Thoracic aorta (tissue), 2 donors: Measurements from ENCODE around the gene LPCAT4. TPM values are rescaled to one million over a fixed set of nuclear protein-coding genes. Genes with fewer than 3 reads are reported as not detected.

Source experiments
- ATAC-seq: fragments of 150-250 bp; one replicate; pipeline ENCODE4 v1.8.0; 2017; ENCODE audit warnings: low read depth; ENCODE audit not compliant: insufficient number of reproducible peaks, low FRiP score
- DNase-seq: peaks from one replicate; pipeline ENCODE4 v3.0.0-alpha.2; 2020; ENCODE audit warnings: low spot score
- H3K27ac ChIP-seq, 2 donors: fragments of 200-600 bp; sonication (generic); 1 replicate in 1 of 2; 2 replicates in 1 of 2; pipeline ENCODE4 v1.5.1; 2016; ENCODE audit warnings: mild to moderate bottlenecking in 2 of 2, moderate library complexity in 2 of 2
- H3K27me3 ChIP-seq: fragments of 200-600 bp; sonication (generic); replicated peaks from 2 replicates; pipeline ENCODE4 v1.6.0; 2016; ENCODE audit warnings: mild to moderate bottlenecking; ENCODE audit not compliant: insufficient read depth
- H3K36me3 ChIP-seq: fragments of 200-600 bp; sonication (generic); one replicate; pipeline ENCODE4 v1.5.1; 2016
- H3K4me1 ChIP-seq, 2 donors: fragments of 200-600 bp; sonication (generic); 1 replicate in 1 of 2; 2 replicates in 1 of 2; pipeline versions ENCODE4 v1.5.1 to v1.6.0; 2016; ENCODE audit warnings: low read depth in 2 of 2, mild to moderate bottlenecking in 1 of 2; ENCODE audit not compliant: control insufficient read depth in 1 of 2
- H3K4me3 ChIP-seq: fragments of 200-600 bp; sonication (generic); 2 replicates; pipeline ENCODE4 v1.5.1; 2016; ENCODE audit warnings: mild to moderate bottlenecking
- H3K9me3 ChIP-seq: fragments of 200-600 bp; sonication (generic); 2 replicates; pipeline ENCODE4 v1.5.1; 2016
- CTCF ChIP-seq: fragments of 200-600 bp; sonication (generic); IDR thresholded peaks from one replicate; pipeline ENCODE4 v1.5.1; 2019; ENCODE audit warnings: antibody characterized with exemption
- total RNA-seq, 2 donors: library from RNA; depleted of rRNA; stranded (reverse); fragments of >200 nt; gene quantifications; one replicate each; pipeline versions ENCODE4 v1.1.0 to v1.2.3, GENCODE V29; 2016

LPCAT4 gene
- total RNA-seq, 2 donors from 2014 or later, result 13.1 to 20.0 TPM

GRCh38 chr15:34361278-34361677, 5.7 kb downstream of the LPCAT4 start:
- Histone ChIP-seq H3K9me3 (no peaks in the 10 kb centered on the region), H3K36me3 (peaks cover 20% of the 10 kb centered on the region), H3K4me1 (peaks cover 7 to 12% of the 10 kb centered on the region in 2 donors), H3K27ac (no peak overlapping the region), H3K27me3 (no peaks in the 10 kb centered on the region), H3K4me3 (no peak overlapping the region)
- no peak for ATAC-seq
- DNase-seq, result no peak
- TF ChIP-seq CTCF, result no peak

- H3K36me3 ChIP-seq, result peaks cover 20% of the 10 kb centered on the region
- H3K4me3 ChIP-seq, result no peak overlapping the region
- no peaks in the 10 kb centered on the region for H3K27me3 ChIP-seq
- ATAC-seq (no peak), DNase-seq (no peak)
- H3K27ac ChIP-seq, result no peak overlapping the region
- H3K9me3 ChIP-seq, result no peaks in the 10 kb centered on the region
- TF ChIP-seq CTCF, result no peak
- peaks cover 0 to 2% of the 10 kb centered on the region in 2 donors for H3K4me1 ChIP-seq
Observed at GRCh38 chr15:34360298-34360697, 6.7 kb downstream of the LPCAT4 start.

GRCh38 chr15:34359416-34359815, 7.6 kb downstream of the LPCAT4 start:
- no peaks in the 10 kb centered on the region for H3K27me3 ChIP-seq
- ATAC-seq, result no peak

GRCh38 chr15:34358948-34359347, 8.0 kb downstream of the LPCAT4 start:
- Histone ChIP-seq H3K4me1 (no peaks in the 10 kb centered on the region), H3K4me3 (no peak overlapping the region), H3K27me3 (no peaks in the 10 kb centered on the region), H3K36me3 (peaks cover 20% of the 10 kb centered on the region), H3K9me3 (no peaks in the 10 kb centered on the region), H3K27ac (no peak overlapping the region)
- DNase-seq (no peak), ATAC-seq (no peak)
- no peak for TF ChIP-seq CTCF

More at GRCh38 chr15:34359416-34359815, 7.6 kb downstream of the LPCAT4 start:
- no peak for DNase-seq
- H3K36me3 ChIP-seq, result peaks cover 20% of the 10 kb centered on the region
- no peak overlapping the region for H3K4me3 ChIP-seq
- no peak overlapping the region for H3K27ac ChIP-seq
- no peaks in the 10 kb centered on the region for H3K9me3 ChIP-seq
- H3K4me1 ChIP-seq, result no peaks in the 10 kb centered on the region
- no peak for TF ChIP-seq CTCF

- Histone ChIP-seq H3K36me3 (peaks cover 19% of the 10 kb centered on the region), H3K9me3 (no peaks in the 10 kb centered on the region), H3K4me3 (no peak overlapping the region), H3K27ac (no peak overlapping the region), H3K4me1 (no peaks in the 10 kb centered on the region), H3K27me3 (no peaks in the 10 kb centered on the region)
- TF ChIP-seq CTCF, result no peak
- DNase-seq (no peak), ATAC-seq (no peak)
Observed at GRCh38 chr15:34358367-34358766, 8.6 kb downstream of the LPCAT4 start.
